BE2C (cell line): Measurements from ENCODE around the gene UBALD2. TPM values are rescaled to one million over a fixed set of nuclear protein-coding genes. Genes with fewer than 3 reads are reported as not detected.
"Not testable (repeated sequence)": the region's sequence is repeated elsewhere in the genome, so short reads cannot be mapped to it uniquely, and the experiment has no call there.

Experiments
- DNase-seq: peaks from one replicate; pipeline ENCODE4 v3.0.0-alpha.2; 2020
- H3K27me3 ChIP-seq: fragments of 250-450 bp; sonication (Bioruptor Pico); 2 replicates; pipeline ENCODE4 v1.5.1; 2020; ENCODE audit warnings: mild to moderate bottlenecking
- H3K36me3 ChIP-seq: fragments of 250-450 bp; sonication (Bioruptor Pico); 2 replicates; pipeline ENCODE4 v1.5.1; 2020; ENCODE audit warnings: mild to moderate bottlenecking
- H3K4me1 ChIP-seq: fragments of 250-450 bp; sonication (Bioruptor Pico); 2 replicates; pipeline ENCODE4 v1.5.1; 2020
- H3K4me3 ChIP-seq: 2 replicates; pipeline ENCODE4 v1.5.1; 2011; ENCODE audit warnings: low read depth, low read length
- H3K9me3 ChIP-seq: fragments of 250-450 bp; sonication (Bioruptor Pico); 2 replicates; pipeline ENCODE4 v1.5.1; 2020
- CTCF ChIP-seq: IDR thresholded peaks from 2 replicates; pipeline ENCODE4 v1.5.1; 2012; ENCODE audit warnings: mild to moderate bottlenecking, low read depth, low read length
- polyA plus RNA-seq: library from polyadenylated mRNA; unstranded; fragments of >200 nt; gene quantifications from one replicate; pipeline ENCODE4 v1.2.1, GENCODE V29; 2012; ENCODE audit warnings: low read depth, missing spikeins; ENCODE audit not compliant: insufficient read length, insufficient read depth

The UBALD2 gene
- polyA plus RNA-seq: 191 TPM

- no peak for TF ChIP-seq CTCF
- H3K4me1 ChIP-seq: peaks cover 2% of the 10 kb centered on the region; the same call in 1 of the 2 replicates
- DNase-seq: peak; percentile 99
- H3K4me3 ChIP-seq: peak within 1 kb of the TSS; percentile 79
- H3K9me3 ChIP-seq: no peaks in the 10 kb centered on the region
- no peaks in the 10 kb centered on the region for H3K27me3 ChIP-seq
- no peaks in the 10 kb centered on the region; the same call in 1 of the 2 replicates for H3K36me3 ChIP-seq
Observed at GRCh38 chr17:76264755-76265623, at the start of gene UBALD2. Gene UBALD2 (plus strand): TSS chr17:76265348. CDS start chr17:76265506, 158 bp downstream.

GRCh38 chr17:76217081-76217480 lies 48.1 kb upstream of the UBALD2 start:
- no peaks in the 10 kb centered on the region for H3K36me3 ChIP-seq
- DNase-seq: no peak
- TF ChIP-seq CTCF: no peak
- no peak overlapping the region for H3K4me3 ChIP-seq
- H3K4me1 ChIP-seq: no peaks in the 10 kb centered on the region
- H3K9me3 ChIP-seq: no peaks in the 10 kb centered on the region
- no peaks in the 10 kb centered on the region for H3K27me3 ChIP-seq

- no peak for TF ChIP-seq CTCF
- Histone ChIP-seq H3K4me3 (no peak overlapping the region), H3K36me3 (no peaks in the 10 kb centered on the region), H3K9me3 (no peaks in the 10 kb centered on the region), H3K27me3 (no peaks in the 10 kb centered on the region), H3K4me1 (no peaks in the 10 kb centered on the region)
- DNase-seq: no peak
Observed at GRCh38 chr17:76219670-76220383, 45.3 kb upstream of the UBALD2 start.

DNA sequence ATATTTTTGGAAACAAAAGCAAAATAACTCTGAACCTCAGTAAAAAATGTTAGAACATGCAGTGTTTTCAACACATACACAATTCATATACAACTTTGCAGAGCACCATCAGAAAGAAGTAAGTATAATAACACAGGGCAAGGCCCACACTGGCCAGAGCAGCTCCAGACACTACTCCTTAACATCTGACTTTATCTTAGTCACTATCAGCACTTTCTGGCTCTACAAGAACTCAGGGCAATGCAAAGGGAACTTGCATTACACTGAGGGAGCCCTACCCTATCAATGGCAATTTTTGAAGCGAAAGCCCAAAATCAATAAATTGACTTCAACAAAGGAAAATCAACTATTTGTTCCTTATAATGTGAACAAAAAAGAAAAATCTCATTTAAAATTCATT lies 41.3 kb upstream of the UBALD2 start:
- Histone ChIP-seq H3K4me3 (no peak overlapping the region), H3K27me3 (no peaks in the 10 kb centered on the region), H3K4me1 (no peaks in the 10 kb centered on the region), H3K9me3 (no peaks in the 10 kb centered on the region), H3K36me3 (no peaks in the 10 kb centered on the region)
- no peak for DNase-seq
- TF ChIP-seq CTCF: no peak

GRCh38 chr17:76225373-76226086 lies 39.6 kb upstream of the UBALD2 start:
- H3K27me3 ChIP-seq, H3K4me3 ChIP-seq, H3K36me3 ChIP-seq, DNase-seq, H3K4me1 ChIP-seq, H3K9me3 ChIP-seq: not testable (repeated sequence)

GRCh38 chr17:76226749-76227148 lies 38.4 kb upstream of the UBALD2 start:
- H3K4me3 ChIP-seq, H3K4me1 ChIP-seq, H3K27me3 ChIP-seq, H3K9me3 ChIP-seq, H3K36me3 ChIP-seq, DNase-seq: not testable (repeated sequence)
